Esophagus squamous epithelium (tissue), 4 donors: ENCODE results near the gene PCGF6.
A peak's percentile ranks its signal among the peaks of the same experiment; 100 is the strongest.

Experiments used
- CTCF ChIP-seq, 6 experiments: fragments of 450-650 bp in 4 of 6; fragments of 200-600 bp in 2 of 6; sonication (generic) in 2 of 6; IDR thresholded peaks; one replicate each; pipeline ENCODE4 v1.5.1; 2016 to 2019; ENCODE audit warnings: antibody characterized with exemption in 6 of 6, mild to moderate bottlenecking in 4 of 6, moderate library complexity in 4 of 6
- POLR2A ChIP-seq, 4 donors: fragments of 450-650 bp; IDR thresholded peaks; one replicate each; pipeline ENCODE4 v1.6.1; 2017; ENCODE audit warnings: antibody characterized with exemption in 4 of 4, mild to moderate bottlenecking in 4 of 4, moderate library complexity in 3 of 4

GRCh38 chr10:103396067-103396788, 45.3 kb upstream of the PCGF6 start, which contains the start of the genes ATP5MK and PDCD11:
- peak in 1 of 6 experiments; percentile 17 for TF ChIP-seq CTCF (IDR thresholded peaks at IDR 0.05)
- TF ChIP-seq POLR2A (IDR thresholded peaks at IDR 0.05), result peak in 3 of 4 donors; percentile 14 to 71 (median 40)
